Activated CD8-positive, alpha-beta memory T cell treated with anti-CD3 and anti-CD28 coated beads, Interleukin-2, amount 10 ng/mL, durations not matched to agents 7 days and 5 days (primary cell): ENCODE results near the gene ALAD. TPM values are rescaled to one million over a fixed set of nuclear protein-coding genes. Genes with fewer than 3 reads are reported as not detected.
"Not testable (repeated sequence)": the region's sequence is repeated elsewhere in the genome, so short reads cannot be mapped to it uniquely, and the experiment has no call there.

ENCODE experiments used
- ATAC-seq: fragments of 150-1000 bp; cut with Tn5 transposase; one replicate; pipeline ENCODE4 v1.10.0; 2021; ENCODE audit warnings: moderate library complexity
- CTCF ChIA-PET: fragments of 350-600 bp; sonication (Branson Sonifier 250); formaldehyde crosslinking; loops from one replicate; lab custom pipeline; 2021; ENCODE audit warnings: antibody characterized with exemption; lab: Charles Lee
- DNase-seq: peaks from one replicate; pipeline ENCODE4 v3.0.0-alpha.2; 2020
- H3K27ac Mint-ChIP-seq: one replicate; pipeline ENCODE4 v1.8.0; 2021; ENCODE audit warnings: mild to moderate bottlenecking, mixed read lengths
- H3K27me3 Mint-ChIP-seq: one replicate; pipeline ENCODE4 v1.8.0; 2021; ENCODE audit warnings: mixed read lengths
- H3K36me3 Mint-ChIP-seq: one replicate; pipeline ENCODE4 v1.8.0; 2021; ENCODE audit warnings: mild to moderate bottlenecking, mixed read lengths
- H3K4me1 Mint-ChIP-seq: one replicate; pipeline ENCODE4 v1.8.0; 2021; ENCODE audit warnings: mixed read lengths
- H3K4me3 Mint-ChIP-seq: one replicate; pipeline ENCODE4 v1.8.0; 2021; ENCODE audit warnings: mild to moderate bottlenecking, moderate library complexity, mixed read lengths
- H3K9me3 Mint-ChIP-seq: one replicate; pipeline ENCODE4 v1.8.0; 2022; ENCODE audit warnings: low read depth, mixed read lengths
- total RNA-seq, 2 experiments: library from RNA; stranded (reverse); gene quantifications; one replicate each; pipeline ENCODE4 v1.2.3, GENCODE V29; 2021

Gene ALAD
- total RNA-seq, 2 experiments from 2014 or later: 27.5 to 29.0 TPM

- Mint-ChIP-seq H3K4me3 (no peak overlapping the region), H3K4me1 (no peaks in the 10 kb centered on the region), H3K36me3 (peaks cover 7% of the 10 kb centered on the region), H3K27ac (no peak overlapping the region), H3K27me3 (no peaks in the 10 kb centered on the region), H3K9me3 (no peaks in the 10 kb centered on the region)
- CTCF ChIA-PET: interaction anchor here (3.9 kb wide), 1 partner anchor 9 kb away, joined by 11 read pairs; the partner anchor contains the start of gene ALAD
- no peak for DNase-seq
- ATAC-seq: no peak
Observed at GRCh38 chr9:113391917-113392316, 9.2 kb downstream of the ALAD start.

- H3K36me3 Mint-ChIP-seq: peaks cover 9% of the 10 kb centered on the region
- CTCF ChIA-PET: interaction anchor here (3.9 kb wide), 1 partner anchor 11 kb away, joined by 11 read pairs; the partner anchor contains the start of gene ALAD
- ATAC-seq (no peak), DNase-seq (no peak)
- H3K27ac Mint-ChIP-seq: no peak overlapping the region
- H3K4me1 Mint-ChIP-seq: no peaks in the 10 kb centered on the region
- no peak overlapping the region for H3K4me3 Mint-ChIP-seq
- no peaks in the 10 kb centered on the region for H3K9me3 Mint-ChIP-seq
- no peaks in the 10 kb centered on the region for H3K27me3 Mint-ChIP-seq
Observed at GRCh38 chr9:113390192-113390960, 10.7 kb downstream of the ALAD start.

DNA sequence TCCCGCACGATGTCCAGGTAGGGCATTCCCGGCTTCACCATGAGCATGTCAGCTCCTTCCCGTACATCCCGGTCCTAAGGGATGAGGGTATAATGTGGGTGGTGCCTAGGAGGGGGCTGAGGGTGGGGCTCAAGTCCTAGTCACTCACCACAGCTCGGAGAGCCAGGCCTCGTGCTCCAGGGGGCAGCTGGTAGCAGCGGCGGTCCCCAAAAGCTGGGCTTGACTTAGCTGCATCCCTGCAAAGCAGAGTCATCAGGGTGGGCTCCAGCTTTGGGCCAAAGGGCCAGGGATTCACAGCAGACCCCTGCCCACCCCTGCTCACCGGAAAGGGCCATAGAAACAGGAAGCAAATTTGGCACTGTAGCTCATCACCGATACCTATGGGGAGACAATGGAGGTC lies 11.6 kb downstream of the ALAD start:
- Mint-ChIP-seq H3K27me3 (no peaks in the 10 kb centered on the region), H3K4me3 (no peak overlapping the region), H3K27ac (no peak overlapping the region), H3K9me3 (no peaks in the 10 kb centered on the region), H3K36me3 (peaks cover 9% of the 10 kb centered on the region), H3K4me1 (no peaks in the 10 kb centered on the region)
- CTCF ChIA-PET: interaction anchor here (3.9 kb wide), 1 partner anchor 12 kb away, joined by 11 read pairs; the partner anchor contains the start of gene ALAD
- ATAC-seq (no peak), DNase-seq (no peak)

GRCh38 chr9:113388833-113389232 lies 12.3 kb downstream of the ALAD start:
- Mint-ChIP-seq H3K36me3 (peaks cover 9% of the 10 kb centered on the region), H3K9me3 (no peaks in the 10 kb centered on the region), H3K27ac (no peak overlapping the region), H3K4me3 (no peak overlapping the region), H3K27me3 (no peaks in the 10 kb centered on the region), H3K4me1 (no peaks in the 10 kb centered on the region)
- no peak for DNase-seq
- CTCF ChIA-PET: interaction anchor here (3.9 kb wide), 1 partner anchor 12 kb away, joined by 11 read pairs; the partner anchor contains the start of gene ALAD
- no peak for ATAC-seq

GRCh38 chr9:113387560-113388230 lies 13.4 kb downstream of the ALAD start:
- Mint-ChIP-seq H3K4me3 (no peak overlapping the region), H3K36me3 (peaks cover 9% of the 10 kb centered on the region), H3K9me3 (no peaks in the 10 kb centered on the region), H3K4me1 (no peaks in the 10 kb centered on the region), H3K27ac (no peak overlapping the region), H3K27me3 (no peaks in the 10 kb centered on the region)
- no peak for ATAC-seq
- no peak for DNase-seq
- CTCF ChIA-PET: interaction anchor here (1.7 kb wide), 1 partner anchor 14 kb away, joined by 3 read pairs; no protein-coding TSS in a partner anchor

- H3K9me3 Mint-ChIP-seq: no peaks in the 10 kb centered on the region
- H3K4me3 Mint-ChIP-seq: no peak overlapping the region
- ATAC-seq: no peak
- DNase-seq: no peak
- H3K4me1 Mint-ChIP-seq: no peaks in the 10 kb centered on the region
- H3K36me3 Mint-ChIP-seq: peaks cover 7% of the 10 kb centered on the region
- CTCF ChIA-PET: interaction anchor here (1.4 to 1.7 kb wide), 3 partner anchors 10 to 59 kb away, joined by 3 to 4 read pairs (median 3); no protein-coding TSS in a partner anchor
- H3K27me3 Mint-ChIP-seq: no peaks in the 10 kb centered on the region
- H3K27ac Mint-ChIP-seq: no peak overlapping the region
Observed at GRCh38 chr9:113386571-113387393, 14.3 kb downstream of the ALAD start.

- Mint-ChIP-seq H3K9me3 (no peaks in the 10 kb centered on the region), H3K27ac (no peak overlapping the region), H3K36me3 (peaks cover 2% of the 10 kb centered on the region), H3K27me3 (no peaks in the 10 kb centered on the region), H3K4me1 (peaks cover 4% of the 10 kb centered on the region), H3K4me3 (no peak overlapping the region)
- ATAC-seq: no peak
- DNase-seq: no peak
- CTCF ChIA-PET: no interaction called here
Observed at GRCh38 chr9:113381909-113382411, 19.1 kb downstream of the ALAD start.

GRCh38 chr9:113381441-113381840 lies 19.6 kb downstream of the ALAD start:
- H3K27me3 Mint-ChIP-seq, H3K9me3 Mint-ChIP-seq, ATAC-seq, H3K27ac Mint-ChIP-seq, CTCF ChIA-PET, H3K4me1 Mint-ChIP-seq, H3K4me3 Mint-ChIP-seq, DNase-seq, H3K36me3 Mint-ChIP-seq: not testable (repeated sequence)

- Mint-ChIP-seq H3K4me1 (peaks cover 5% of the 10 kb centered on the region), H3K27ac (no peak overlapping the region), H3K9me3 (no peaks in the 10 kb centered on the region), H3K36me3 (no peaks in the 10 kb centered on the region), H3K27me3 (no peaks in the 10 kb centered on the region), H3K4me3 (no peak overlapping the region)
- no peak for DNase-seq
- CTCF ChIA-PET: no interaction called here
- no peak for ATAC-seq
Observed at GRCh38 chr9:113380869-113381378, 20.2 kb downstream of the ALAD start.

DNA sequence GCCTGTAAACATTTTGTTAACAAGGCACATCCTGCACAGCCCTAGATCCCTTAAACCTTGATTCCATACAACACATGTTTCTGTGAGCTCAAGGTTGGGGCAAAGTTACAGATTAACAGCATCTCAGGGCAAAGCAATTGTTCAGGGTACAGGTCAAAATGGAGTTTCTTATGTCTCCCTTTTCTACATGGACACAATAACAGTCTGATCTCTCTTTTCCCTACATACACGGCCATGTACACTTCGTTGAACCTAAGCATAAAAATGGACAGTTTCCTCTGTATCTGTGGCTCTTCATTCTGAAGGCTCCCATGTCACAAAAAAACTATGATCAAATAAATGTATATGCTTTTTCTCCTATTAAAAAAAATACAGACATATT lies 21.3 kb downstream of the ALAD start:
- CTCF ChIA-PET, H3K27me3 Mint-ChIP-seq, H3K27ac Mint-ChIP-seq, H3K4me3 Mint-ChIP-seq, H3K36me3 Mint-ChIP-seq, ATAC-seq, H3K9me3 Mint-ChIP-seq, DNase-seq: not testable (repeated sequence)
- peaks cover 15% of the 10 kb centered on the region for H3K4me1 Mint-ChIP-seq

DNA sequence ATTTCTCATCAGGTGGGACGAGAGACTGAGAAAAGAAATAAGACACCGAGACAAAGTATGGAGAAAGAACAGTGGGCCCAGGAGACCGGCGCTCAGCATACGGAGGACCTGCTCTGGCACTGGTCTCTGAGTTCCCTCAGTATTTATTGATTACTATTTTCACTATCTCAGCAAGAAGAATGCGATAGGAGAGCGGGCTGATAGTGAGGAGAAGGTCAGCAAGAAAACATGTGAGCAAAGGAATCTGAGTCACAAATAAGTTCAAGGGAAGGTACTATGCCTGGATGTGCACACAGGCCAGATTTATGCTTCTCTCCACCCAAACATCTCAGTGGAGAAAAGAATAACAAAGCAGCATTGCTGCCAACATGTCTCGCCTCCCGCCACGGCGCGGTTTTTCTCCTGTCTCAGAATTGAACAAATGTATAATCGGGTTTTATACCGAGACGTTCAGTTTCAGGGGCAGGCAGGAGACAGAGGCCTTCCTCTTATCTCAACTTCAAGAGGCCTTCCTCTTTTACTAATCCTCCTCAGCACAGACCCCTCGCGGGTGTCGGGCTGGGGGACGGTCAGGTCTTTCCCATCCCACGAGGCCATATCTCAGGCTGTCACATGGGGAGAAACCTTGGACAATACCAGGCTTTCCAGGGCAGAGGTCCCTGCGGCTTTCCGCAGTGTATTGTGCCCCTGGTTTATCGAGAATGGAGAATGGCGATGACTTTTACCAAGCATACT lies 21.8 kb downstream of the ALAD start:
- H3K4me1 Mint-ChIP-seq: peaks cover 15% of the 10 kb centered on the region
- ATAC-seq, H3K27me3 Mint-ChIP-seq, H3K27ac Mint-ChIP-seq, H3K4me3 Mint-ChIP-seq, H3K36me3 Mint-ChIP-seq, CTCF ChIA-PET, H3K9me3 Mint-ChIP-seq, DNase-seq: not testable (repeated sequence)
